ENCODE results near the gene ANKRD45. TPM values are rescaled to one million over a fixed set of nuclear protein-coding genes. Genes with fewer than 3 reads are reported as not detected.
"Not testable (repeated sequence)": the region's sequence is repeated elsewhere in the genome, so short reads cannot be mapped to it uniquely, and the experiment has no call there.

The ANKRD45 gene
- total RNA-seq, 3 donors from 2014 or later, result not detected

DNA sequence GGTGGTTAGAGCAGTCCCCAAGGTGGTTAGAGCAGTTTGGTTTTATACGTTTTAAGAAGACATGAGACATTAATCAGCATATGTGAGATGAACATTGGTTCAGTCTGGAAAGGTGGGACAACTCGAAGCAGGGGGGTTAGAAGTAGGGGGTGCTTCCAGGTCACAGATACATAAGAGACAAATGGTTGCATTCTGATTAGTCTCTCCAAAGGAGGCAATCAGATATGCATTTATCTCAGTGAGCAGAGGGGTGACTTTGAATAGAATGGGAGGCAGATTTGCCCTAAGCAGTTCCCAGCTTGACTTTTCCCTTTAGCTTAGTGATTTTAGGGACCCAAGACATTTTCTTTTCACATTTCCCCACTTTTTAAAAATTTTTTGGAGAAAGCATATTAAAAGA is 4.8 kb upstream of the ANKRD45 start:
- H3K27me3 Mint-ChIP-seq (ENCODE audit: low read depth), result peaks cover 16% of the 10 kb centered on the region
- H3K4me3 Mint-ChIP-seq; H3K9me3 Mint-ChIP-seq; DNase-seq; ATAC-seq; H3K36me3 Mint-ChIP-seq (ENCODE audit: insufficient read depth); H3K4me1 Mint-ChIP-seq (ENCODE audit: low read depth): not testable (repeated sequence)

DNA sequence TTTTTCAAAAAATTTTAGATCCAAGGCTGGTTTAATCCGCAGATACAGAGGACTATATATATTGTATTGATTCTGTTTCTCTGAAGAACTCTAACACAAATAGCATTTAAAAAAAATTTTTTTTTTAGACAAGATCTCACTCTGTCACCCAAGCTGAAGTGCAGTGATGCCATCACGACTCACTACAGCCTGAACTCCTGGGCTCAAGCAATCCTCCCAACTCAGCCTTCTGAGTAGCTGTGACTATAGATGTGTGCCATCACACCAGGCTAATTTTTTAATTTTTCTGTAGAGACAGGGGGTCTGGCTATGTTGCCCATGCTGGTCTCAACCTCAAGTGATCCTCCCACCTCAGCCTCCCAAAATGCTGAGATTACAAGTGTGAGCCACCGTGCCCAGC is 3.0 kb downstream of the ANKRD45 start:
- Mint-ChIP-seq H3K36me3 (ENCODE audit: insufficient read depth) (no peaks in the 10 kb centered on the region), H3K4me1 (ENCODE audit: low read depth) (peaks cover 5% of the 10 kb centered on the region), H3K4me3 (no peak overlapping the region), H3K9me3 (no peaks in the 10 kb centered on the region), H3K27me3 (ENCODE audit: low read depth) (peaks cover 29% of the 10 kb centered on the region)
- no peak for ATAC-seq
- no peak for DNase-seq

DNA sequence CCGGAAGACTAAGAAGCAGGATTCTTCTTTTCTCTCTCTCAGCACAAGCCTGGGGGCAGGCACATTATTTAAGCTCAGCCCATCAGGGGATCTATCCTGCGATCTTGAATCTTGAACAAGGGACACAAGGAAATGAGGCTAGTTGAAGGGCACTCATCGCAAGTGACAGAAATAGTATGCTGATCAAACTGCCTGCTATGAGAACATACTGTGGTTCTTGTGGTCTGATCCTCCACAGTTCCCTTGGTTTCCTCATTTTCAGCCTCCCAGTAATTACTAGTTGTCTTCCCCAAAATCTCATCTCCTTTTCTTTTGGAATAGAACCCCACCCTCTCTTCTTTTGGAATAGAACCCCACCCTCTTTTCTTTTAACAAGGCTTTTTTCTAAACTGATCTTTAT is 6.5 kb downstream of the ANKRD45 start:
- ATAC-seq (no peak), DNase-seq (no peak)
- H3K9me3 Mint-ChIP-seq, result no peaks in the 10 kb centered on the region
- peaks cover 6% of the 10 kb centered on the region for H3K27me3 Mint-ChIP-seq (ENCODE audit: low read depth)
- no peaks in the 10 kb centered on the region for H3K4me1 Mint-ChIP-seq (ENCODE audit: low read depth)
- H3K36me3 Mint-ChIP-seq (ENCODE audit: insufficient read depth), result no peaks in the 10 kb centered on the region
- no peak overlapping the region for H3K4me3 Mint-ChIP-seq

DNA sequence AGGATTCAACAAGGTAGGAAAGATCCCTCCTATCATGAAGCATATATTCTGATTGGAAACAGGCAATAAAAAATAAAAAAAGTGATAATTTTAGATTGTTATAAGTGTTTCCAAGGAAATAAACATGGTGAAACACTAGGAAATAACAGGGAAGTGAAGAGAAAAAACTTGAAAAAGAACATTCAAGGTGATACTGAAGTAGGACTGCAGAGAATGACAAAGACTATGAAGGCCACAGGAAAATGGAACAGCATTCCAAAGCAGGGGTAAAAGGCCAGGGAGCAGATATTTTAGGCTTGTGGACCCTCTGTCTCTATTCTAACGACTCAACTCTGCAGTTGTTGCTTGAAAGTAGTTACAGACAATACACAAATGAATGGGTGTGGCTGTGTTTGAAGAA is 7.9 kb downstream of the ANKRD45 start:
- no peaks in the 10 kb centered on the region for H3K36me3 Mint-ChIP-seq (ENCODE audit: insufficient read depth)

DNA sequence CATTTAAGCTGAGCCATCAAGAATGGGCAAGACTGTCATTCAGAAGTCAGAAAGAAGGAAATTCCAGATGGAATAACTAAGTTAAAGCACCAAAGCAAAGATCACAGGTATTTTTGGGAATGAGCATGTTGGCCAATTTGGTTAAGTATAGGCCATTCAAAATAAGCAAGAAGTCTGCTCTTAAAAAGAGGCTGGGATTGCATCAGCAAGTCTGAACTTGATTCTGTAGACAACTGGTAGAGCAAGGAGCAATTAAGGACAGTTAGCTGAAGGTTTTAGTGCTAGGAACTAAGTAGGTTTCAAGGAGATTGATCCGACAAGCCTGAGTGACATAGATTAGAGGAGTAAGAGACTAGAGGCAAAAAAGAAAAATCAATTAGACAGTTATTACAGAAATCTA is 8.4 kb downstream of the ANKRD45 start:
- H3K9me3 Mint-ChIP-seq, result no peaks in the 10 kb centered on the region
- DNase-seq (no peak), ATAC-seq (no peak)
- no peaks in the 10 kb centered on the region for H3K27me3 Mint-ChIP-seq (ENCODE audit: low read depth)
- H3K4me1 Mint-ChIP-seq (ENCODE audit: low read depth), result no peaks in the 10 kb centered on the region
- no peak overlapping the region for H3K4me3 Mint-ChIP-seq
- no peaks in the 10 kb centered on the region for H3K36me3 Mint-ChIP-seq (ENCODE audit: insufficient read depth)

More for the DNA sequence above, 7.9 kb downstream of the ANKRD45 start:
- DNase-seq, result no peak
- no peak for ATAC-seq
- no peak overlapping the region for H3K4me3 Mint-ChIP-seq
- H3K27me3 Mint-ChIP-seq (ENCODE audit: low read depth), result no peaks in the 10 kb centered on the region
- no peaks in the 10 kb centered on the region for H3K9me3 Mint-ChIP-seq
- H3K4me1 Mint-ChIP-seq (ENCODE audit: low read depth), result no peaks in the 10 kb centered on the region

DNA sequence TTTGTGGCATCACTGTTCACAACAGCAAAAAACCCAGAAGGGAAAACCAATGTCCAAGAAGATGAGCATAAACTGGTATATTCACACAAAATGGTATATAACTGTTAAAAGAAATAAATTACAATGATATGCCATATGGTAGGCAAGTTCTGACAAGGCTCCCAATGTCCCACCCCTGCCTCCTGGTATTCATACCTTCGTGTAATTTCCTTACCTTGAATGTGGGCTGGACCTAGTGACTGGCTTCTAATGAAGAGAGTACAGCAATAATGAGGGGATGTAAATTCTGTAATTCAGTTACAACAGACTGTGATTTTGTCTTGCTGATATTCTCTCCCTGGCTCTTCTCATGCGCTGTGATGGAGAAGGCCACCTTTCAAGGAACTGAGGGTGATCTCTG is 9.3 kb downstream of the ANKRD45 start:
- H3K27me3 Mint-ChIP-seq (ENCODE audit: low read depth), result peaks cover 2% of the 10 kb centered on the region
- DNase-seq, result no peak
- H3K9me3 Mint-ChIP-seq, result no peaks in the 10 kb centered on the region
- no peak for ATAC-seq
- H3K36me3 Mint-ChIP-seq (ENCODE audit: insufficient read depth), result no peaks in the 10 kb centered on the region
- no peaks in the 10 kb centered on the region for H3K4me1 Mint-ChIP-seq (ENCODE audit: low read depth)
- no peak overlapping the region for H3K4me3 Mint-ChIP-seq

DNA sequence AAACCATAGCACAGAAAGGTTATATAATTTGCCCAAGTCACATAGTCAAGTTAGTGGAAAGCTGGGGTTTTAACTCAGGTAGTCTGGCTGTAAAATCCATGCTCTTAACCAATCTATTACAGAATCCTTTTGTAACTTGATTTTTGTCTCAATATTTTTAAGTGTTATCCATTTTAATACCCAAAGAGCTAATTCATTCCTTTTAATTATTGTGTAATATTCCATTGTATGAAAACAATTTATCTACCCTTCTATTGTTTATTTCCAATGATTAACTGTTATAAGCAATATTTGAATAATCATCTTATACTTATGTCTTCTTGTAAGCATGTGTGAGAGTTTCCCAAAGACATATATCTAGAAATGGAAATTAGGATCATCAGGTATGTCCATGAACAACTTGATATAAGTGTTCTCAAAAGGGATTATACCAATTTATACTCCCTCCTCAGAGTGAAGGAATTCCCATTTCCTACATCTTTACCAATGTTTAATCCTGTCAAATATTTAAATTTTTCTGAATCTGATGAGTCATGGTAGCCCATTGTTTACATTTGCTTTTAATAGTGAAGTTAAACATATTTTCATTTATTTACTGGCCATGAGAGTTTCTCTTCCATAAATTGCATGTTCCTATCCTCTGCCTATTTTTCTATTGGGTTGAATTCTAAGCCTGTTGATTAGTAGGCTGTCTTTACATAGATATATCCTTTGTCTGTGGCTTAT is 20.6 kb downstream of the ANKRD45 start:
- no peak for DNase-seq
- Mint-ChIP-seq H3K9me3 (no peaks in the 10 kb centered on the region), H3K4me3 (no peak overlapping the region), H3K4me1 (ENCODE audit: low read depth) (no peaks in the 10 kb centered on the region), H3K27me3 (ENCODE audit: low read depth) (peaks cover 5% of the 10 kb centered on the region), H3K36me3 (ENCODE audit: insufficient read depth) (no peaks in the 10 kb centered on the region)
- no peak for ATAC-seq

DNA sequence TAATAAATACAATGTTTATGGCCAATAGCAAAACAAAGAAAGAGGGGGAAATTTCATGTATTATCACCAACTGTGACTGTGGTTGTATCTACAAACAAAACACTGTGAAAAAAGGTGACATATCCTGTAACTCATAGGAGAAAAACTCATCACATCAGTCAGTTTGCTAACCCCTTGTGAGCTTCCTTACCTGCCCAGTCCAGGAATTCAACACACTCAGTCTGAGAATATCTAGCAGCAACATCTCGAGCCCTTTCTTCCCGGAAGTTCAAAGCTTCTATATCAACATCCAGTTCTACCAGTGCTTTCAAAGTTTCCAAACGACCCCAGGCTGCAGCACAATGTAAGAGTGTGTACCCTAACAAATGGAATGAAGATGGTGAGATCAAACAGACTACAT is 23.0 kb downstream of the ANKRD45 start:
- H3K4me1 Mint-ChIP-seq (ENCODE audit: low read depth), result no peaks in the 10 kb centered on the region
- DNase-seq, result no peak

DNA sequence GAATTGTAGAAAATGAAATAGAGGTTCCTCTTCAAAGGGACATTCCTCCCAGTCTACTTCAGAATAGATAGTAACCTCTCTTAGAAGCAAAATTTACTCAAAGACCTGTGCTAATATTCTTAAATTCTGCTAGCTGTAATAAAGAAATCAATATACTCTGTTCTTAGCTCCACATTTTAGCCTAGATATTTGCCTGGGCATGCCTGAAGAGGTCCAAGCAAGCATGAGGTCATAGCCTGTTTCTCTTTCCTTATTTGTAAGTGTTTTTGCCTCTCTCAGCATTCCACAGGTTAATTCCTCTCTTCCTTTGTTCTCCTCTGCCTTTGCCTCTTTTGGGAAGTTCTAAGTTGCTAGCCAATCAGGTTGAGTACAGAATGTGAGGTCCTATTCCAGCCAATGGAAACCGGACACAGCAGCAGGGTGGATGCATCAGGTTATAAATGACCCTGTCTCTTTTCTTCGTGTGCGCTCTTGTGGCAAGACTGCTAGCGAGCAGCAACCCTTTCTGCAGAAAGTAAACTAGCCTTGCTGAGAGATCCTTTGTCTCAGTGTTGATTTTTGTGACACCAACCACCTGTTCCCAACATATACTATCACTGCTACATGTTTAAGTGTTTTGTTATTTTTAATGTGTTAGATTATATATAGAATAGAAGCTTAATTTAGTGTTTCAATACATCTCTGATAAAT is 27.1 kb downstream of the ANKRD45 start:
- H3K4me3 Mint-ChIP-seq; H3K36me3 Mint-ChIP-seq (ENCODE audit: insufficient read depth); H3K27me3 Mint-ChIP-seq (ENCODE audit: low read depth); ATAC-seq; H3K9me3 Mint-ChIP-seq; DNase-seq; H3K4me1 Mint-ChIP-seq (ENCODE audit: low read depth): not testable (repeated sequence)

More for the DNA sequence above, 23.0 kb downstream of the ANKRD45 start:
- peaks cover 3% of the 10 kb centered on the region for H3K27me3 Mint-ChIP-seq (ENCODE audit: low read depth)
- no peak overlapping the region for H3K4me3 Mint-ChIP-seq
- ATAC-seq, result no peak
- H3K9me3 Mint-ChIP-seq, result no peaks in the 10 kb centered on the region
- no peaks in the 10 kb centered on the region for H3K36me3 Mint-ChIP-seq (ENCODE audit: insufficient read depth)

DNA sequence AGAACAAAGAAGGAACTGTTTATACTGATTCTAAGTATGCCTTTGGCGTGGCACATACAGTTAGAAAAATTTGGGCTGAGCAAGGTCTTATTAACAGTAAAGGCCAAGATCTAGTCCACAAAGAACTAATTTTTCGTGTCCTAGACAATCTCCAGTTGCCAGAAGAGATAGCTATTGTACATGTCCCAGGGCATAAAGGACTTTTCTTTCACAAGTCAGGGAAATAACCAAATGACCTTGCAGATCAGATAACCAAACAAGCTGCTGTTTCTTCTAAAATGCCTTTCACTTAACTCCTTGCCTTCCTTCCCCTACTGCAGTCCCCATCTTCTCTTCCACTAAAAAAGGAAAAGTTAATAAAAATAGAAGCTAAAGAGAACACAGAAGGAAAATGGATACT is 30.5 kb downstream of the ANKRD45 start:
- no peak for ATAC-seq
- Mint-ChIP-seq H3K36me3 (ENCODE audit: insufficient read depth) (no peaks in the 10 kb centered on the region), H3K9me3 (peaks cover 8% of the 10 kb centered on the region), H3K27me3 (ENCODE audit: low read depth) (no peaks in the 10 kb centered on the region), H3K4me1 (ENCODE audit: low read depth) (no peaks in the 10 kb centered on the region), H3K4me3 (no peak overlapping the region)
- DNase-seq, result no peak

DNA sequence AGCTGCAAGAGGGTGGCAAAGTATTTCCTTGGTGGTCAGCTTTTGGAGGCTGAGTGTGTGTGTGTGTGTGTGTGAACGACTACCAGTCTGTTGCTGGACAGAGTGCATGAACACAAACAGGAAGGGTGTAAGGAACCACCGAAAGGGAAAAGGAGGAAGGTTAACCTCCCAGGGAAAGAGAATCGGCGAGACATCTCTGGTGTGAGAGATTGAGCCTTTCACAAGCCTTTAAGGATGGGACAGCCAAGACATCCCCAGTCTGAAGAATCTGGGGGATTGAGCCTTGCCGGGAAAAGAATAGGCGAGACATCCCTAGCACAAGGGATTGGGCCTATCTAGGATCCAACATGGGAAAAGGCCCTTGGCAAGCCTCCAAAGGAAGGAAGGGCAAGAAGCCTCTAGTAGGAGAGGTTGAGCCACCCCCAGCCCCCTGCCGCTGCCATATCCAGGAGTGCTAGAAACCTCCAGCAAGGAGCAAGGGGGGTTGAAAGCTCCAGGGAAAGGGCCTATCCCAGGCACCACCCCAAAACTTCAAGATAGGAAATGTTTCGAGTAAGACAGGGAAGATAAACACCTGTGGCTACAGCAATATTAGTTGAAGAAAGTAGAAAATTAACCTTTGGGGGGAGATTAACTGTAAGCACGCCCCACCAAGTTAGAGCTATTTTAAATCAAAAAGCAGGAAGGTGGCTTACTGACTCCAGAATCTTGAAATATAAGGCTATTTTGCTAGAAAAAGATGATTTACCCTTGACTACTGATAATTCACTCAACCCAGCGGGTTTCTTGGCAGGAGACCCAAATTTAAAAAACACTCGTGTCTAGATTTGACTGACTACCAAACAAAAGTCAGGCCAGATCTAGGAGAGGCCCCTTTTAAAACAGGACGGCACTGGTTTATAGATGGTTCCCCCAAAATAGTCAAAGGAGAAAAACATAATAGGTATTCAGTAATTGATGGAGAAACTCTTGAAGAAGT is 31.3 kb downstream of the ANKRD45 start:
- Mint-ChIP-seq H3K27me3 (ENCODE audit: low read depth) (no peaks in the 10 kb centered on the region), H3K4me3 (no peak overlapping the region), H3K4me1 (ENCODE audit: low read depth) (no peaks in the 10 kb centered on the region), H3K9me3 (peaks cover 8% of the 10 kb centered on the region), H3K36me3 (ENCODE audit: insufficient read depth) (no peaks in the 10 kb centered on the region)
- ATAC-seq, result no peak
- no peak for DNase-seq

DNA sequence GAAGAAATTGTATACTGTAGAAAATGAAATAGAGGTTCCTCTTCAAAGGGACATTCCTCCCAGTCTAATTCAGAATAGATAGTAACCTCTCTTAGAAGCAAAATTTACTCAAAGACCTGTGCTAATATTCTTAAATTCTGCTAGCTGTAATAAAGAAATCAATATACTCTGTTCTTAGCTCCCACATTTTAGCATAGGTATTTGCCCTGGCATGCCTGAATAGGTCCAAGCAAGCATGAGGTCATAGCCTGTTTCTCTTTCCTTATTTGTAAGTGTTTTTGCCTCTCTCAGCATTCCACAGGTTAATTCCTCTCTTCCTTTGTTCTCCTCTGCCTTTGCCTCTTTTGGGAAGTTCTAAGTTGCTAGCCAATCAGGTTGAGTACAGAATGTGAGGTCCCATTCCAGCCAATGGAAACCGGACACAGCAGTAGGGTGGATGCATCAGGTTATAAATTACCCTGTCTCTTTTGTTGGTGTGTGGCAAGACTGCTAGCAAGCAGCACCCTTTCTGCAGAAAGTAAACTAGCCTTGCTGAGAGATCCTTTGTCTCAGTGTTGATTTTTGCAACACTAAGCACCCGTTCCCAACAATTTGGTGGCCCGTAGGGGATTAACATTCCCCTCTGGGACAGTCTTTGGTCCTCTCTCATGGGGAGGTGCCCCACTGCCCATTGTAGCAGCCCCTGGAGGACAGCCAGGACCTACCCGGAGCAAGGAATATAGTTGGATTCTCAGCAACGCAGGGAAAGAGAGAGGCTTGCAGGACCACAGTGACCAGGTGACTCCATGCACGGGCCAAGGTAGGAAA is 32.2 kb downstream of the ANKRD45 start:
- H3K9me3 Mint-ChIP-seq; H3K27me3 Mint-ChIP-seq (ENCODE audit: low read depth); H3K4me1 Mint-ChIP-seq (ENCODE audit: low read depth); ATAC-seq; H3K4me3 Mint-ChIP-seq; DNase-seq; H3K36me3 Mint-ChIP-seq (ENCODE audit: insufficient read depth): not testable (repeated sequence)

DNA sequence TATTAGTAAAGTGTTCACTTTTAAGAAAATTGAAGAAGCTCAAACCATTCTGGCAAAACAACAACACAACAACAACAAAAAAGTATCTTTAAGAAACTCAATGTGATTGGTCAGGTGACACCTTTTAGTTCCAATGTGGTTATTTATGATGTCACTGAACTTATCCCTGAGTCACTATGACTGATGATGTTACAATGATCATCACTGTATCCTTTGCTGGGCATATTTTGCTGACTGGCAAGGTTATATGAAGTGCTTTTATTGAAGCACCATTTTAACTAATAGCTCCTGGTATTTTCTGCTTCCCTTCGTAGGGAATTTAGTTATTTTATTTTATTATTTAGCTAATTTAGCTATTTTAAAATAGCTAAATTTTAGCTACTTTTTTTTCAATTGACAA is 34.5 kb downstream of the ANKRD45 start, which contains the start of gene TEX50:
Gene TEX50, plus strand, starts transcription at position 223 of the 400 bp plus-strand sequence. CDS start 184 bp downstream, outside the sequence.
- H3K36me3 Mint-ChIP-seq (ENCODE audit: insufficient read depth), result no peaks in the 10 kb centered on the region
- H3K9me3 Mint-ChIP-seq, result peaks cover 8% of the 10 kb centered on the region
- no peak within 1 kb of the TSS for H3K4me3 Mint-ChIP-seq
- DNase-seq (no peak), ATAC-seq (no peak)
- no peaks in the 10 kb centered on the region for H3K4me1 Mint-ChIP-seq (ENCODE audit: low read depth)
- H3K27me3 Mint-ChIP-seq (ENCODE audit: low read depth), result no peaks in the 10 kb centered on the region

DNA sequence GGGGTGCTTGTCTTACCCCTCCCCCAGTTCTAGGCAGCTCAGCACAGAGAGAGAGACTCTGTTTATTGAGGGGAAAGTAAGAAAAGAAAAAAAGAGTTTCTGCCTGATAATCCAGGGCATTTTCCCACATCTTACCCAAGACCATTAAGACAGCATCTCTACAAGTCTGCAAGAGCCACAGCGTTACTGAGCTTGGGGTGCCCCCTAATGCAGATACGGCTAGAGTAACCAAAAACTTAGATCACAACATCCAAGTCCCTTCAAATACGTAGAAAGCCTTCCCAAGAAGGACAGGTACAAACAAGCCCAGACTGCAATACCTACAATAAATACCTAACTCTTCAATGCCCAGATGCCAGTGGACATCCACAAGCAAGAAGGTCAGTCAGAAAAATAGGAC is 40.8 kb downstream of the ANKRD45 start:
- Mint-ChIP-seq H3K9me3 (no peaks in the 10 kb centered on the region), H3K4me3 (no peak overlapping the region), H3K27me3 (ENCODE audit: low read depth) (no peaks in the 10 kb centered on the region), H3K36me3 (ENCODE audit: insufficient read depth) (no peaks in the 10 kb centered on the region), H3K4me1 (ENCODE audit: low read depth) (no peaks in the 10 kb centered on the region)
- DNase-seq (no peak), ATAC-seq (no peak)

Data from activated T-cell treated with anti-CD3 and anti-CD28 coated beads, Interleukin-2, amount 50 U/mL, for 4 hours (primary cell).